Mucosa of stomach (tissue), 1 donor: Measurements from ENCODE around the gene EPHB1.

Experiments
- H3K27me3 ChIP-seq: one replicate; pipeline ENCODE4 v1.7.0; 2013; ENCODE audit warnings: mild to moderate bottlenecking, low read length; ENCODE audit not compliant: control insufficient read depth, insufficient read depth
- H3K36me3 ChIP-seq: one replicate; pipeline ENCODE4 v1.7.0; 2013; ENCODE audit warnings: low read length; ENCODE audit not compliant: control insufficient read depth, insufficient read depth
- H3K4me1 ChIP-seq: one replicate; pipeline ENCODE4 v1.7.0; 2013; ENCODE audit warnings: mild to moderate bottlenecking, low read length; ENCODE audit not compliant: control insufficient read depth, insufficient read depth
- H3K4me3 ChIP-seq: one replicate; pipeline ENCODE4 v1.7.0; 2013; ENCODE audit warnings: low read length
- H3K9ac ChIP-seq: one replicate; pipeline ENCODE4 v1.7.0; 2013; ENCODE audit warnings: mild to moderate bottlenecking, low read length, moderate library complexity
- H3K9me3 ChIP-seq: one replicate; pipeline ENCODE4 v1.7.0; 2013; ENCODE audit warnings: mild to moderate bottlenecking, low read length, moderate library complexity; ENCODE audit not compliant: control insufficient read depth
- donor health status: Pancreatic carcinoma.

EPHB1 gene

DNA sequence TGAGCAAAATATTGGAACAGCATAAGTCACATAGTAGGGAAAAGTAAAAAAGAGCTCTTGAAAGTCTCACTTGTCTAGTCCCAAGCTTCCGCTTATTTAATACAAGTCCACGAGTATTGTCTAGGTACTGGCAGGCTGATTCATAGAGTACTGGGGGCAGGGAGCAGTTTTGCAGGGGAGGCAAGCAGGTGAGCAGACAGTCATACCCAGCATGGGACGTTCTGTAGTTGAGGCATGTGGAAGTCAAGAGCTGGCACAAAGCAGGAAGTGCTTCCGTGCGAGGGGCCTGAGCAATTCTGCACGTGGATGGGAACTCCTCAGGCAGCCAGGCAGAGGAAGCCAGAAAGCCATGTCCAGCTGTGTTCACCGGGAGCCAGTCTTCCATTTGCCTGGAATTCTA, 287.6 kb downstream of the EPHB1 start:
- H3K4me1 ChIP-seq = no peaks in the 10 kb centered on the region
- no peaks in the 10 kb centered on the region for H3K27me3 ChIP-seq
- H3K36me3 ChIP-seq = no peaks in the 10 kb centered on the region
- H3K4me3 ChIP-seq = no peak overlapping the region
- H3K9ac ChIP-seq = no peak overlapping the region
- H3K9me3 ChIP-seq = no peaks in the 10 kb centered on the region

DNA sequence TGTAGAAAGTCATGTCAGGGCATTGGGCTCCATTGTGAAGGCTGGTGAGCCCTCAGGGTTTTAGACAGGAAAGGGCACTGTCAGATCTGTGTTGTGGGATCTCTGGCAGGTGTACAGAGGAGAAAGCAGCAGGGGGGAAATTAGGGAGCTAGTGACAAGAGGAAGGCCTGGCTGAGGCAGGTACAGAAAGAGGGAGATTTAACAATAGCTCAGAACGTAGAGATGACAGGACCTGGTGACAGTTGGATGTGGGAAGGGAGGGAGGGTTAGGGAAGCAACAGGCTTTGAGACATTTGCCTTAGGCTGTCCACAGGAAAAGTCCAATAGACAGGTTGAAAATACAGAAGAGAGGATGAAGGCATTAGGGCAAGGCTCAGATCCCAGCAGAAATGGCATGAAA, 288.1 kb downstream of the EPHB1 start:
- no peaks in the 10 kb centered on the region for H3K36me3 ChIP-seq
- H3K4me1 ChIP-seq = no peaks in the 10 kb centered on the region

DNA sequence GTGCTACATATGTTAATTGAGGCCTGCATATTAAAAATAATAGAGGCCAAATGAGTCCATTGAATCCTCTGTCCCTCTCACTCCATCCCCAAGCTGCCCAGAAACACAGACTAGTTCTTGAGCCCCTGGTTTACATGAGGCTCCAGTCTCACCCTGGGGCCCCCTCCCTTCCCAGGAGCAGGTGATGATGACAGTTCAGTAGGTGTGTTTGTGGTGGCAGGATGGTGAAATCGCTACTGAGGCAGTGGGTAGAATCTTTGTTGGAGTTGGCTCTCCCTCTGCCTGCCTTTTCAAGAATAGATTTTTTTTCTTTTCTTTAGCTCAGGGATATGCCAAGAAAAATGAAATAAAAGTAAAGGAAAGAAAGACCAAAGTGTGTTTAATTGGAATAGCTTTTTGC, 288.7 kb downstream of the EPHB1 start:
- H3K9ac ChIP-seq = no peak overlapping the region
- H3K36me3 ChIP-seq = no peaks in the 10 kb centered on the region
- H3K9me3 ChIP-seq = no peaks in the 10 kb centered on the region
- H3K4me3 ChIP-seq = no peak overlapping the region
- no peaks in the 10 kb centered on the region for H3K4me1 ChIP-seq
- H3K27me3 ChIP-seq = no peaks in the 10 kb centered on the region

More for the DNA sequence above, 288.1 kb downstream of the EPHB1 start:
- H3K9ac ChIP-seq = no peak overlapping the region
- H3K4me3 ChIP-seq = no peak overlapping the region
- H3K27me3 ChIP-seq = no peaks in the 10 kb centered on the region
- H3K9me3 ChIP-seq = no peaks in the 10 kb centered on the region

DNA sequence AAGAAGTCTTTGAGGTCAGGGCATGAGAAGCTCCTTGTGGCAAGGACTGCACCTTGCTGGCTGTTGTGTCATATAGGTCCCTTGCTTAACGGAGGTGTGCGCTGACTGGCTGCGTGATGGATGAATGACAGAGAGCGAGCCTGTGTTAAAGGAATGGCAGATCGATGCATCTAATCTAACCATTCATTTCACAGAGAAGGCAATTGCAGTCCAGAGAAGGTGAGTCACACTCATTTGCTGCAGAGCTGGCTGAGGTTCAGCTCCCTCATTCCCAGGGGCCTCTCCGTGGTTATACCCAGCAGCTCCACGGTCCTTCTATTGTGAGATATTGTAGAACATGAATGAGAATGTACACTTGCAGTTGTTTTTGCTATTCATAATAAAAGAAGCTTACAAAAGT, 289.3 kb downstream of the EPHB1 start:
- Histone ChIP-seq H3K4me3 (no peak overlapping the region), H3K9ac (no peak overlapping the region), H3K9me3 (no peaks in the 10 kb centered on the region), H3K4me1 (no peaks in the 10 kb centered on the region), H3K36me3 (no peaks in the 10 kb centered on the region), H3K27me3 (no peaks in the 10 kb centered on the region)

DNA sequence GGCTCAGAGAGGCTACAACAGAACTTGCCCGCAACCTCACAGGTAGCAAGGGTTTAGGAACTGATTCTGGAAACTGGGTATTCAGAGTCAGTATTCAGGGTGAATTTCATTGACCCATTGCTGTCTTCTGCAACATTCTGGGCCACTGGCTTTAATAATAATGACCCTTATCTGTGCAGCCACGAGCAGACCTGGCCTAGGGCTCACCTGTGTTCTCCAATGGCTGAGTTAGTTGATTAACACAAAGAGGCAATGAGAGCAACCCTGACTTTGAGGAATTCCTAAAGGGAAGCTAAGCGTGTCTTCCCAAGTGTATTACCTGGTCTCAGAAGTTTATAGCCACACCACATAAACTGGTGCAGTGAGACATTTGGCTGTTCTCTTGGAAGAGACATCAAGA, 289.9 kb downstream of the EPHB1 start:
- Histone ChIP-seq H3K36me3 (no peaks in the 10 kb centered on the region), H3K9me3 (no peaks in the 10 kb centered on the region), H3K4me1 (no peaks in the 10 kb centered on the region)

DNA sequence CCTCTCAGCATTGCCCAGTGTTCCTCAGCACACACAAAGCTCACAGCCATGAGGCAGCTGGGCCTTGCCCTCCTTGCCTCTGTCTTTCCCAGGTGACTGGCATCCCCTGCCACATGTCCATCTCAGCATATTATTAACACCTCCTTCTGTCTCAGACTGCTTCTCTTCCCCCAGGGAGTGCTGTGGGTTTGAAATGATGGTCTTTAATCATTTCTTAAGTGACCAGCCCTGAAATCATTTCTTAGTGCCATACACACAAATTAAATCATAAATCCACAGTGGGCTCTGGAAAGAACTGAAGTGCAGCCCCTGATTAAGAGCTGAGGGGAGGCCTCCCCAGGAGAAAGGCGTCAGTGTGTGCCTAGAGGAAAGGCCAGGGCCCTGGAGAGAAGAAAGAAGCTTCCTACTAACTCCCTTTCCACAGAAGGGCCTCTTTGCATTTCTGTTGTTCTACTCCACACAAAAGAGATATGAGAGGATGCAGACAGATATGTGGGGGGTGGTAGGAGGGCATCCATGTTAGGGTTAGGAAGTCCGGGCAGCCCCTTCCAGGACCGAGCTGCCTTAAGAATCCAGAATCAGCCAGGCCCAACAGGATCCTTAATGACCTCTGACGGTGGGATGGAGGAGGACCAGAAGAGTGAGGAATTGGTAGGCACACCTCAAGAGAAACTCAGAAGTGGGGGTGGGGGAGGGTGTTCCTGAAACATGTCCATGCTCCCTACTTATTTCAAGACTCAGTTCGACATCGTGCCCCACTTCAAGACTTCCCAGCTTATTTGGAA, 290.8 kb downstream of the EPHB1 start:
- H3K4me1 ChIP-seq = no peaks in the 10 kb centered on the region
- H3K27me3 ChIP-seq = no peaks in the 10 kb centered on the region
- H3K9ac ChIP-seq = no peak overlapping the region
- no peaks in the 10 kb centered on the region for H3K36me3 ChIP-seq
- no peak overlapping the region for H3K4me3 ChIP-seq
- no peaks in the 10 kb centered on the region for H3K9me3 ChIP-seq

More for the DNA sequence above, 289.9 kb downstream of the EPHB1 start:
- Histone ChIP-seq H3K27me3 (no peaks in the 10 kb centered on the region), H3K9ac (no peak overlapping the region), H3K4me3 (no peak overlapping the region)

- Histone ChIP-seq H3K4me3 (no peak overlapping the region), H3K36me3 (no peaks in the 10 kb centered on the region), H3K27me3 (no peaks in the 10 kb centered on the region), H3K4me1 (no peaks in the 10 kb centered on the region), H3K9me3 (no peaks in the 10 kb centered on the region), H3K9ac (no peak overlapping the region)
Observed at GRCh38 chr3:135087782-135088181, 292.7 kb downstream of the EPHB1 start.

GRCh38 chr3:135089451-135089850, 294.4 kb downstream of the EPHB1 start:
- Histone ChIP-seq H3K4me3 (no peak overlapping the region), H3K9ac (no peak overlapping the region), H3K36me3 (no peaks in the 10 kb centered on the region), H3K4me1 (no peaks in the 10 kb centered on the region), H3K9me3 (no peaks in the 10 kb centered on the region), H3K27me3 (no peaks in the 10 kb centered on the region)

GRCh38 chr3:135090020-135090717, 295.1 kb downstream of the EPHB1 start:
- Histone ChIP-seq H3K9me3 (no peaks in the 10 kb centered on the region), H3K36me3 (no peaks in the 10 kb centered on the region), H3K9ac (no peak overlapping the region), H3K4me3 (no peak overlapping the region), H3K27me3 (no peaks in the 10 kb centered on the region), H3K4me1 (no peaks in the 10 kb centered on the region)

- H3K36me3 ChIP-seq = no peaks in the 10 kb centered on the region
Observed at GRCh38 chr3:135091946-135092345, 296.9 kb downstream of the EPHB1 start.

GRCh38 chr3:135093121-135093520, 298.1 kb downstream of the EPHB1 start:
- Histone ChIP-seq H3K9me3 (no peaks in the 10 kb centered on the region), H3K9ac (no peak overlapping the region), H3K4me1 (no peaks in the 10 kb centered on the region), H3K36me3 (no peaks in the 10 kb centered on the region), H3K4me3 (no peak overlapping the region), H3K27me3 (no peaks in the 10 kb centered on the region)

More at GRCh38 chr3:135091946-135092345, 296.9 kb downstream of the EPHB1 start:
- Histone ChIP-seq H3K9ac (no peak overlapping the region), H3K4me3 (no peak overlapping the region), H3K27me3 (no peaks in the 10 kb centered on the region), H3K4me1 (no peaks in the 10 kb centered on the region), H3K9me3 (no peaks in the 10 kb centered on the region)

DNA sequence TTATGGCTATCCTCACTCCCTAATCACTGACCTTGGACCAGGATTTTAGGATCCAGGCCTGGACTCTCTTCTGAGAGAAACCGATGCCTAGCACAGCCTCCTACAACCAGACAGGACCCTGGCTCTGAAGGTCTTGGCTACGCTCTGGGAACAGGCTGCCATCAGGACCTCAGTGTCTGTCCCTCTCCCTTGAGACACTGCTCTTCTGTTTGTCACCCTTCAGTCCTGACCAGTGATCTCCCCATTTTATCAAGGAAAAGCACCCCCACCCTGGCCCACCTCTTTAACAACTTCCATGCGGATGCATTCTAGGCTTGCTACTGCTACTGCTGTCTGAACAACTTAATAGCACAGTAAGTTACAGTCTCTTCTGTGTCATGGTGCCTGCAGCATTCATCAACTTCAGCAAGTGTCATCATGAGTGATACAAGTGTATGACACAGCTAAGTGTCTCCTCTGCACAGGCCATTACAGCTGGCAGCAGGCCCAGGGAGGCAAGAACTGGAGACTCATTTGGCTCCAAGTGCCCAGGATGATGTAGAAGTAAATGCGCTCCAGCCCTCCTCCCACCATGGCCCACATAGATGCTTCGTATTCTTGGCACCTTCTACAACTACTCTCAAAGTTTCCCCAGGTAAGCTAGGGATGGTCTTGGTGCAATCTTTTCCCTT, 302.4 kb downstream of the EPHB1 start:
- Histone ChIP-seq H3K27me3 (no peaks in the 10 kb centered on the region), H3K9ac (no peak overlapping the region), H3K36me3 (no peaks in the 10 kb centered on the region), H3K9me3 (no peaks in the 10 kb centered on the region), H3K4me1 (no peaks in the 10 kb centered on the region), H3K4me3 (no peak overlapping the region)
